T-helper 2 cell (primary cell): ENCODE results near the gene HTT.

Experiments
- DNase-seq, 5 experiments: peaks; one replicate each; pipeline versions ENCODE4 v3.0.0 to v3.0.0-alpha.2; 2012 to 2022
- total RNA-seq, 2 donors: gene quantifications; one replicate each; lab custom pipeline; 2026; lab: John Stamatoyannopoulos, UW

HTT gene
- total RNA-seq, result 130 to 159 reads per million in 2 donors

DNA sequence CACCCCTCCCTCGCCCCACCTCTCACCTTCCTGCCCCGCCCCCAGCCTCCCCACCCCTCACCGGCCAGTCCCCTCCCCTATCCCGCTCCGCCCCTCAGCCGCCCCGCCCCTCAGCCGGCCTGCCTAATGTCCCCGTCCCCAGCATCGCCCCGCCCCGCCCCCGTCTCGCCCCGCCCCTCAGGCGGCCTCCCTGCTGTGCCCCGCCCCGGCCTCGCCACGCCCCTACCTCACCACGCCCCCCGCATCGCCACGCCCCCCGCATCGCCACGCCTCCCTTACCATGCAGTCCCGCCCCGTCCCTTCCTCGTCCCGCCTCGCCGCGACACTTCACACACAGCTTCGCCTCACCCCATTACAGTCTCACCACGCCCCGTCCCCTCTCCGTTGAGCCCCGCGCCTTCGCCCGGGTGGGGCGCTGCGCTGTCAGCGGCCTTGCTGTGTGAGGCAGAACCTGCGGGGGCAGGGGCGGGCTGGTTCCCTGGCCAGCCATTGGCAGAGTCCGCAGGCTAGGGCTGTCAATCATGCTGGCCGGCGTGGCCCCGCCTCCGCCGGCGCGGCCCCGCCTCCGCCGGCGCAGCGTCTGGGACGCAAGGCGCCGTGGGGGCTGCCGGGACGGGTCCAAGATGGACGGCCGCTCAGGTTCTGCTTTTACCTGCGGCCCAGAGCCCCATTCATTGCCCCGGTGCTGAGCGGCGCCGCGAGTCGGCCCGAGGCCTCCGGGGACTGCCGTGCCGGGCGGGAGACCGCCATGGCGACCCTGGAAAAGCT lies at the start of gene HTT, which contains the start of gene HTT-AS:
Gene HTT (plus strand): TSS at position 604 of the 768 bp plus-strand sequence. CDS start 145 bp downstream, at position 749.
Gene HTT-AS (minus strand): TSS at position 461 of the 768 bp plus-strand sequence.
- DNase-seq, result peak; percentile 94 to 98 (median 96)

DNA sequence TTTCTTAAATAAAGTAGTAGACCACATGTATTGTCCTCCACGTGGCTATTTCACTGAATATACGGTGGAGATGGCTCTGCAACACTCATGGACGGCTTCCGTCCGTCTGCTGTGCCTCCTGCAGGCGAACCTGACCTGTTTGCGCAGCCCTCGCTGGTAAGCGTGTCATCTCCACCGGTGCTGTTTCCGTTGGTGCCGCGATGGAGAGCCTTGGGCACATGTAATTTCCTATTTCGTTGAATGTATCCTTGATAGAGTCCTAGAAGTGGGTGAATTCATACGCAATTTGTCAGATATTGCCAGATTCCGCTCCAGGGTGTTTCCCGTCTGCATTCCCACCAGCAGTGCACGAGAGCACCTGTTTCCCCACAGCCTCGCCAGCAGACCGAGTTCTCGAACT lies 48.6 kb upstream of the HTT start:
- no peak for DNase-seq

DNA sequence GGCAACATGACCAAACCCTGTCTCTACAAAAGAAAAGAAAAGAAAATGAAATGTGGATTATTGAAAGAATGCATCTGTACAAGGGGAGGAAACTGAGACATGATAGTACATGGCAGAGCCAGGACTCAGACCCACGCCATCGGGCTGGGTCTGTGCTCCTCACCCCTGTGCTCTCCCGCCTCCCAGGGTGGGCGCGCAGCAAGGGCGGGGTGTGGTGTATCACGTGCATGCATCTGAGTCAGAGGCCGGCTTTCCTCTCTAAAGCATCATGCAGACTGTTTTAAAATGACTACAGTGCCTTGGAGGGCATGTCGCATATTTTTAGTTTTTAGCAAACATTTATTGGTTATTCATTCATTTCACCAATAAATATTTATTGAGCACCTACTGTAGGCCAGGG lies 47.9 kb upstream of the HTT start:
- DNase-seq, result no peak

DNA sequence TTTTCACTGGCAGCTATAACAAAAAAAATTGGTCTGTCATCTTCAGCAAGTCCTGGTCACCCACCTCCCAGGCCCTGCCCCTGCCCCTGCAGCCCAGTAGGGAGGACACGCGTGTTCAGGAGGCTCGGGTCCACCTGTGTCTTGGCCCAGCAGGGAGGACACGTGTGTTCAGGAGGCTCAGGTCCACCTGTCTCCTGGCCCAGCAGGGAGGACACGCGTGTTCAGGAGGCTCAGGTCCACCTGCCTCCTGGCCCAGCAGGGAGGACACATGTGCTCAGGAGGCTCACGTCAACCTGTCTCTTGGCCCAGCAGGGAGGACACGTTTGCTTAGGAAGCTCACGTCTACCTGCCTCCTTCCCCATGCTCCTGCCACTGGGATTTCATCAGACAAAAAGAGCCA lies 45.0 kb upstream of the HTT start:
- DNase-seq, result no peak

DNA sequence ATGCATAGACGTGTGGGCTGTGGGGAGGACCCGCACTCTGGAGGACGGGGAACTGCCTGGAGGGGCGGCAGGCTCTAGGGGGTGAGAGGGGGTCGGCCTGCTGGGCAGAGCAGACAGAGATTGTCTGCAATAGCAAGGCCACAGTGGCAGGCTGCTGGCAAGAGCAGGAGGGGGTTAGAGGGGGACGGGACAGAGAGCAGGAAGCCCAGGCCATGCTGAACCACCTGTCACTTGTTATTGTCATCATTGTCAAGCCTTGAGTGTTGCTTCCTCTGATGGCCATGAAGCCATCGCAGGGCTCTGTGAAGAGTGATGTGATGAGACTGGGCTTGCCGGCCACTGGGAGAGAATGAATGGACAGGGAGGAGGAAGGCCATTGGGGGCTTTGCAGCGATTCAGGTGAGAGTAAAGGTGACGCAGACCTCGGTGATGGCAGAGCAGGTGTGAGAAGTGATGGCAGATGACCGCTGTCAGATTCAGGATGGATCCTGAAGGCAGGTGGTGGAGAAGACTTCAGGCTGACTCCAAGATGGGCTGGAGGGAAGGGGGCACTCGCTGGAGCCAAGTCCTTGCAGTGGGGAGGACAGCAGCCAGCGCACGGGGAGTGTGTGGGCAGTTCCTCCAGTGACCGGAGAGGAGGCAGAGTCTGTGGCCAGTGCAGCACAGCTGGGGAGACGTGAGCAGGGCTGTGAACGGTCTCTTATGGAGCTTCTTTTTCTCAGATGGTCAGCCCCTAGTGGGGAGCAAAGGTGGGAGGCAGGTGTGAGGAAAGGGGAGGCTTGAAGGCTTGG lies 43.7 kb upstream of the HTT start:
- DNase-seq, result no peak

DNA sequence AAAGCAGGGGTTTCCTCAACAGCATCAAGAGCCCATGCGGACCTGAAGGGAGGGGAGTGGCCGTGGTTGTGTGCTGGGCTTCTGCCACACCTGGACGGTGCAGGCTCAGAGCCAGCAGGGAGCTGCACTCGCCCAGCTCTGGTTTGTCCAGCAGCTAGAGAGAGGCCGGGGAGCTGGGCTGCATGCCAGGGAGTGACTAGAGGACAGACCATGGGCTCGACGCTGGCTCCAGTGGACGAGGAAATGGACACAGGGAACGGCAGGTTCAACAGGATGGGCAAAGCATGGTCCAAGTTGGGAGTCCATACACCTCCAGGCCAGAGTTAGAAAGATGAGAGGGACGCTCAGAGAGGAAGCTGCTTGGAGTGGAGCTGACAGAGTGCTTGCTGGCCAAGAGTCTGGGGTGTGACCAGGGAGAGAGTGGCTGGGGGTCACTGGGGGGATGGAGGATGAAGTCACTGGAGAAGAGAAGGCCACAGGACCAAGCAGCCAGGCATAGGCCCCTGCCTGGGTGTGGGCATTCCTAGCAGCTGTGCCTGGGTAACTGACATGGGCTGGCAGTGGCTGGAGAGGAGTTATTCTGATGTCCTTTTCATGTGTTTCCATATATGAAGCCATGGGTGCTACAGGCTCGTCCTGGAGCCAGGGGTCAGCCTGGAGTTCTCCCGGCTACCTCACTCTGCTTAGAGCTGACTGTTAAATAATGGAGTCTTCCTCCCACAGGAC lies 43.0 kb upstream of the HTT start:
- no peak for DNase-seq

DNA sequence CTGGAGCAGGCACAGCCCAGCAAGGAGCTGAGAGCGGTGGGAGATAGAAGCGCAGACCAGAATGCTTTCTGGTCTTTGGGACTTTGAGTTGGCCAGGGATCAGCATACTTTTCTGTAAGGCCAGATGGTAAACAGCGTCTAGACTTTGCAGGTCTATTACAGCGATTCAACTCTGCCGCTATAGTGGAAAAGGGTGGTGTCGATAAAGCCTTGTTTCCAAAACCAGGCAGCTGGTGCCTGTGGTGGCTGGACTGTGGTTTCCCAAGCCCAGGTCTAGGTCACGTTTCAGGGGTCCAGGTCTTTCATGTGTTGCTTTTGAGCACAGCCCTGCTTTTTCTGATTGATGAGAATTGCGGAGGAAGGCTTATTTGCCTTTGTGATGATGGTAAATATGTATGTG lies 40.2 kb upstream of the HTT start:
- DNase-seq, result no peak

DNA sequence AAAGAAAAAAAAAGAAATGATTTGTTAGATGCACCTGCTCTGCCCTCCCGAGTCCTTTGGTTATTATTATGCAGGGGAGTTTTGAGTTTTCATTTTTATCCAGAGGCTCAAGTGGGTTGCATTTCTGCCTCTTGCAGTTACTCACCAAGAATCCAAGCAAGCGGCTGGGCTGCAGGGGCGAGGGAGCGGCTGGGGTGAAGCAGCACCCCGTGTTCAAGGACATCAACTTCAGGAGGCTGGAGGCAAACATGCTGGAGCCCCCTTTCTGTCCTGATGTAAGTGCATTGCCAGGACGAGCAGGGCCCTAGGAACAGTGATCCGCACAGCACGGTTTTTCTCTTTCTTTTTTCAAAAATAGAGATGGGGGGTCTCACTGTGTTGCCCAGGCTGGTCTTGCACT lies 39.2 kb upstream of the HTT start:
- no peak for DNase-seq

DNA sequence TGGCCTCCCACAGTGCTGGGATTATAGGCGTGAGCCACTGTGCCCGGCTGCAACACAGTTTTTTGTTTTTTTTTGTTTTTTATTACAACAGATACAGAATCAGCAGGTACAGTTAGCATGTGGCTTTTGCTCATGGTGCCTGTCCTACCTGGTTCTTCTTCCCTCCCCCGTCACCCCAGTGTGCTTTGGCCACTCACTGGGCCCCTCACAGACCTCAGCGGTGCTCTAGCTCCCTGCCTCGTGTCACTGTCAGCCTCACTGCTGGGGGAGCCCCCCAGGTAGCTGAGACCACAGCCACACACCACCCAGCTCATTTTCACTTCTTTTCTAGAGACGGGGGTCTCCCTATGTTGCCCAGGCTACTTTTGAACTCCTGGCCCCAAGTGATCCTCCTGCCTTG lies 38.8 kb upstream of the HTT start:
- DNase-seq, result no peak

DNA sequence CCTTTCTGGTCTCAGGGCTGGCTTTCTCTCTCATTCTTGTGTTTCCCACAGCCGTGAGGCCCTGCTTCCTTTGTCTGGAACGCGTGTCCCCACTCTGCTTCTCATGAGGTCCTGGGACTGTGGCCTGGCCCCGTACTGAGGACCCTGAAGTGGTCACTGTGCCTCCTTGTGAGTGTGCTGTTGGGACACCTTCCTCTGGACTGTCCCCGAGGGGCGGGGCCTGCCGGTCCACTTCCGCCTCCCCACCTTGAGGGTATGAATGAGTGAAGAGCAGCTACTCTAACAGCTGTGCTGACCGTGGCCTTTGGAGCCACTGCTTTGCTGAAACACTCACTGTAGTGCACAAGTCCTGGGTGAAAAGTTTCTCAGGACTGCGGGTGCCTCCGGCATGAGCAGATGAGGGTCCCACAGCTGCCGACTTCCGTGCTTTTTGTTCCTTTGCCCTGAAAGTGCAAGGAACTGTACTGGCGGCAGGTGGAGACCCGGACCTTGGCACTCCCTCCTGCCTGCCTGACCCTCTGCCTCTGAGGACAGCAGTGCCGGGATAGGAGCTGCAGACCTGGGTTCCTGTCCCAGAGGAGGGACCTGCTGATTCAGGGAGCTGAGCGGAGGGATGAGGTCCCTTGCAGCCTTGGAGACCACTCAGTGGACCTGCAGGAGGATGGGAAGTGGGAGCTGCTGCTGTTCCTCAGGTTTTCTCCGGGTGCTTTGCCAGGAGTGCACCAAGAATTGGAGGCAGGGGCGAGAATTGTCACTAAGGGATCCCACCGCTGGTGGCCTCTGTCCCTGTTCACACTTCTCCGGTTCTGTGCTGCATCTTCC lies 38.1 kb upstream of the HTT start:
- no peak for DNase-seq

DNA sequence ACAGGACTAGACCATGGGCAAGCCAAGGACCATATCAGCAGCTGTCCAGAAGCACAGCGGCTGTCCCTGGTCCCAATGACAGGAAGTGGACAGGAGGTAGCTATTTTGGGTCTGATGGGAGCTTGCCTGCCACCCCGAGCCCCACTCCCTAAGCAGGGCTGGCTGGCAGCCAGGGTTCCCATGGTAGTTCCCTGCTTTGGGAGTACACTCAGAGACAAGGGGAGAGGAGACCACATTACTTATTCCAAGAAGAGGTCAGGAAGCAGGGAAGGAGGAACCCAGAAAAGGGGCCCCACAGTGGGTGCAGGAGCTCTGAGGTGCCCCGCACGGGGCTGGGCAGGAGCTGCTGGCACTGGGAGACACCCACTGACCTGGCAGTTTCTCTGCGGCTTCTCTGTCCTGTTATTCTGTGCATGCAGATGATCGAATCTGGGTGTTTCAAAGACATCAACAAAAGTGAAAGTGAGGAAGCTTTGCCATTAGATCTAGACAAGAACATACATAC lies 36.5 kb upstream of the HTT start:
- peak in 1 of 5 experiments; percentile 48 for DNase-seq

DNA sequence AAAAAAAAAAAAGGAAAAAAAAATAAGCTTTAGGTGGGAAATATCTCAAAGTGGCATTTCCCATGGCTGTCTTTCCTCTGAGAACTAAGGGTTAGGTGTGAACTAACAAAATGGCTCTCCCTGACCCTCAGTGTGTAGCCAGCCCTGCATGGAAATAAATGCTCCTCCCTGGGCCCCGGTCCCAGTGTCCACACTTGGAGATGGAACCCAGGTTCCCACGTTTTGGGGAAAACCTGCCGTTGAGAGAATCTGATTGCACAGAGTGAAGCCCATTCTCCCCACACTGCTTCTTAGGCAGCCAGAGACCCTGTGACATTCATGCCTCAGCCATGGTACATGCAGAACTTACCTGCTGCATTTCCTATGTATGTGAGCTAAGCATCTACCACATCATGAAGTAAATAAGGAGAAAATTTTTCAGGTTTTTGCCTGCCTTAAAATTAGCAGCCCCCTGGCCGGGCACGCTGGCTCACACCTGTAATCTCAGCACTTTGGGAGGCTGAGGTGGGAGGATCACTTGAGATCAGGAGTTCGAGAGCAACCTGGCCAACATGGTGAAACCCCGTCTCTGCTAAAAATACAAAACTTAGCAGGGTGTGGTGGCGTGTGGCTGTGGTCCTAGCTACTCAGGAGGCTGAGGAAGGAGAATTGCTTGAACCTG lies 34.6 kb upstream of the HTT start:
- no peak for DNase-seq

DNA sequence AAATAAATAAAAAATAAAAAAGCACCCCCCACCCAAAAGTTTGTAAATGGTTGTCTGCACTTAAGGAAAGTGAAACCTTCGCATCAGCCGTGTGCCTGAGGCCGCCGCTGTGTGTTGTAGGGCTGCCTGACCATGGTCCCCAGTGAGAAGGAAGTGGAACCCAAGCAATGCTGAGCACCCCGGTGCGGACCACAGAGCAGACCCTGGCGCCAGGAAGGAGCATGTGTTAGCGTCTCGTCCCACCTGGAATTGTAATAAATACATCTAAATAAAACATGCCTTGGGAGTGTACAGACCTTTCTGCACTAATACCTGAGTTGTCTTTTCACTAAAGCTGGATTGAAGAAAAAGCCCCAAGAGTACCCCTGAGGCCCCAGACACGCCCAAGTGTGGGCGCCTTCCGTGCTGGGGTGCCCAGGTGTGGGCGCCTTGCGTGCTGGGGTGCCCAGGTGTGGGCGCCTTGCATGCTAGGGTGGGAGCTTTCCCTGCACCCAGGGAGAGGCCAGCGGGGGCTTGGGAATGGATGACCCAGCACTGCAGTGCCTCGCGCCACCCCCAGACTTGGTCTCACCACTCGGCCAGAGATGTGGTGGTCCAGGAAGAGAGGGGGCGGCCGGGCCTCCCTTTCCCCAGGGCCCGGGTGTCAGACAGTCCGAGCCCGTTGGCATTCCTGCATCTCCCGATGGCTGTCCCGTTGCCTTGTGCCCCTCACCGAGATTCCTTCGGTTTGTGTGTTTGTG lies 33.9 kb upstream of the HTT start:
- no peak for DNase-seq

DNA sequence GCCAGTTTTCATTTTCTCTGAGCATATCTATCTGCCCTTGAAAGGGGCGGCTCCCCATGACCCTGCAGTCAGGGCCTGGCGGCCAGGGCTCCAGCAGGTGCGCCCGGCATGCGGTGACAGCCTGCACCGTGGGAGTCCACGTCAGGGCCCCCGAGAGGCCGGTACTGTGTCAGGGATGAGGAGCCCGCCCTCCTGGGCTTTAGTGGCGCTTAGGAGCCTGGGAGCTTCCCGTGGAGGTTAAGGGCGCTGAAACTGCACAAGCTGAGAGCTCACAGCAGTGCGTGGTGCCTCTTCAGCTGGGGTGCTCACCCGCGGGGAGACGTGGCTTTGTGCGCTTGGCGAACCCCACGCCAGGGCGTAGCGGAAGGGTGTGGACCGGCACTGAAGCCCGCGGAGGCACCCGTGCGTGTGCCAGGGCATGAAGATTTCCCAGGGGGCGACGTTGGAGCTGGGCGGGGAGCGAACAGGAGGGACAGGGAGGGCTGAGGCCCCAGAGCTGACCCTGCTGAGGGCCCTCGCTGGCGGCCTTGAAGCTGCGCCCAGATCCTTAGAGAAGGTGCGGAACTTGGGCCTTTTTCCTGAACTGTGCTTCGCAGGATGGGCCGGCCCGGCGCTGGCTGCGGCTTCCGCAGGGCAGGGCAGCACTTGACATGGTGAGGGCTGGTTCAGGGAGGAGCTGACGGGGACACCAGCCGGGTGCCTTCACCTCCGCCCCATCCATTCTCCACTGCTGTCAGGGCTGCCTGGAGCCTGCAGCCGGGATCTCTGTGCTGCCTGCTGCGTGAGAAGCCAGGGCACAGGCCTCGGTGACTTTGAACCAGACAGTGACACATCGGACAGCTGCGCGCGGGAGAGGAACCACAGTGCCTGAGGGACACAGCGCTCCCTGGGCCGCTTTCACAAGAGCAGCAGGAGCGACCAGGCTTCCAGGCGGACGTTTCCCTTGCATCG lies 33.0 kb upstream of the HTT start:
- peak in 3 of 5 experiments; percentile 13 to 83 (median 44) for DNase-seq

DNA sequence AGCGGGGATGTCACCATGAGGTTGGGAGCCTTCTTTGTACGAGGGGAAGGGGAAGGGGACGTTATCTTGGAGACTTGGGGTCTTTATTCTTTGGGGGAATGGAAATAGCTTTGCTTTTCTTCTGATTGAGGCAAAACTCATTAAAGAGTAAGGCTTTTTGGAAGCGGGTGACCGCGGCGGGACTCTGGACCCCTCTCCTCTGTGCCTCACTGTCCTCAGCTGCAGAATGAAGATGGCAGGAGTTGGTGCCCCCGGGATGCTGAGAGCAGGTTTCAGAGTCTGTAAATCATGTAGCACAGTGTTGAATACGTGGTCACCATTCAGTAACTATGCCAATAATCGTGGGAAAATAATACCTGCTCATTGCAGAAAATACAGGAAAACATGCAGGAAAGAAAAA lies 32.3 kb upstream of the HTT start:
- no peak for DNase-seq

DNA sequence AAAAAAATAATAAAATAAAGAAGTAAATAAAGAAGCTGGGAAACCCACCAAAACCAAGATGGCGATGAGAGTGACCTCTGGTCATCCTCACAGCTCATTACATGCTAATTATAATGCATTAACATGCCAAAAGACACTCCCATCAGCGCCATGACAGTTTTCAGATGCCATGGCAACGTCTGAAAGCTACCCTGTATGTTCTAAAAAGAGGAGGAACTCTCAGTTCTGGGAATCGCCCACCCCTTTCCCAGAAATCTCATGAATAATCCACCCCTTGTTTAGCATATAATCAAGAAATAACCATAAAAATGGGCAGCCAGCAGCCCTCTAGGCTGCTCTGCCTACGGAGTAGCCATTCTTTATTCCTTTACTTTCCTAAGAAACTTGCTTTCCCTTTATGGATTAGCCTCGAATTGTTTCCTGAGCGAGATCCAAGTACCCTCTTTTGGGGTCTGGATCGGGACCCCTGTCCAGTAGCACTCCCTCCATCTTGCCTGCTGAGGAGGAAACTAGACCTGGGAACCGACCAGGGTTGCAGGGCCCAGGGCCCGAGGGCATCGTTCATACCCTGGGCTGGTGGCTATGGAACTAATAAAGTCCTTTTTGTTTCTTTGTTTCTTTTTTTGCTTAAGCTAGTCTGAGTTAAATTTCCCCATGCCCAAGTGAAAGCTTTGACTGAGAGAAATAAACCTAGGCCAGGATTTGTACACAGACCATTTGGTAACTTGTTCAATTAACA lies 31.0 kb upstream of the HTT start:
- no peak for DNase-seq

DNA sequence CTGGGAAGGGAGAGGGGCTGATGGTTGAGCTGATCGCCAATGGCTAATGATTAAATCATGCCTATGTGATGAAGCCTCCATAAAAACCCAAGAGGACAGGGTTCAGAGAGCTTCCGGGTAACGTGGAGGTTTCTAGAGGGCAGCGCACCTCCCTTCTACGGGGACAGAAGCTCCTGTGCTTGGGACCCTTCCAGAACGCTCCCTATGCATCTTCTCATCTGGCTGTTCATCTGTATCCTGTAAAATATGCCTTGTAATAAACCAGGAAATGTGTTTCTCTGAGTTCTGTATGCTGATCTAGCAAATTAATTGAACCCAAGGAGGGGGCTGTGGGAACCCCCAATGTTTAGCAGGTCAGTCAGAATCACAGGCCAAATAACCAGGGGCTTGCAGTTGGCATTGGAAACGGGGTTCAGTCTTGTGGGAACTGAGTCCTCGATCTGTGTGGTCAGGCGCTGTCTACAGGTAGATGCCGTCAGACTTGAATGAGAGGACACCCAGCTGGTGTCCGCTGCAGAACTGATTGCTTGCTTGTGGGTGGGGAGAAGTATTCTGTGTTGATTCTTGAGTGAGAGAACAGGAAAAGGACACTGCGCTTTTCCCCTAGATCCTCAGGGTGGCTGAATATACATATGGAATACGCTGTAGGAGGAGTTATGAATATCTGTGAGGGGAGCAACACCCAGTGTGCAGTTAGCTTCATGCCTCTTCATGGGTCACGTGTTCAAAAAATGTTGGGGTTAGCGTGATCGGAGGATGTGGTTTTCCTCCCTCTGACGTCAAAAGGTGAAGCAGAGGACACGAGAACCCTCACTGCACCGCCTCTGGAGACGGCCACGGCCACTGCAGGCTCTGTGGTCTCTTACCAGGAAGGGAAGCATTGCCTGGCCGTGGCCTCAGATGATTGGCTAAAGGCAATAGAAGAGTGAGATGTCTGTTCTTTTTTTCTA lies 29.3 kb upstream of the HTT start:
- DNase-seq, result peak in 4 of 5 experiments; percentile 25 to 96 (median 72)

DNA sequence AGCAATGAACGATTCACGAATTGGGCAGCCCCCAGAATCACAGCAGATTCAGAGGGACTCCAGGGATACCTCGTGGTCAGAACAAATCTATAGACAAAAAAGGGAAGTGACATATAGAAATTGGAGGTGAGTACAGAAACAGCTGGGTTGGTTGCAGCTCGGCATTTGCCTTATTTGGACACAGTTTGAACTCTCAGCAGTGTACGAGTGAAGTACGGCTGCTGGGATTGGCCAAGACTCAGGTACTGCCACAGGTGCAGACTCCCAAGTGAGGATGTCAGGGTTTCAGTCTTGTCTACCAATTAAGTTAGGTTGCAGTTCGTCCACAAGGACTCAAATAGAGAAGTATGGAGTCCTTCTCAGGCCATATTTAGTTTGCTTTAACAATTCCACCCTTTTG lies 28.3 kb upstream of the HTT start:
- DNase-seq, result no peak
